HG03469 (cell line): ENCODE results near the gene NCOA1.

Source experiments
- ATAC-seq: cut with Tn5 transposase; IDR thresholded peaks from one replicate; pipeline ENCODE4 v1.9.1; 2021; ENCODE audit warnings: mild to moderate bottlenecking, moderate library complexity, moderate number of reproducible peaks; ENCODE audit not compliant: unreplicated experiment

The NCOA1 gene

DNA sequence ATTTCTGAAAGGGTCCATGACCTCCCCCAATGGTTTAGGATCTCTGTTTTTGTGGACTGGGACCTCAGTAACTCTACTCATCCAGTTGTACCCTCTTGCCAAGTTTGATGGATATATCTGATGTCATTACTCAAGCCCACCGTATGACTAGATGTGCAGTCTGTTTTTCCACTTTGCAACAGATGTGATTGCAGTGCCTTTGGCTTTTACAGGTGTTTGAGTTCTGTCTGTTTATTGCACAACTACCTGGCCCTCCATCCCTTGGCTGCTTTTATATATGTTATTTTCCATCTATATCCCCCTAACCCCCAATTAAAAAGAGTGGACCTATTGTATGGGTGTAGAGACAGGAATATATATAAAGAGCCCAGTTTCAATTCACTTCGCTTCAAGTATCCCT is 10.8 kb downstream of the NCOA1 start:
- no peak for ATAC-seq

DNA sequence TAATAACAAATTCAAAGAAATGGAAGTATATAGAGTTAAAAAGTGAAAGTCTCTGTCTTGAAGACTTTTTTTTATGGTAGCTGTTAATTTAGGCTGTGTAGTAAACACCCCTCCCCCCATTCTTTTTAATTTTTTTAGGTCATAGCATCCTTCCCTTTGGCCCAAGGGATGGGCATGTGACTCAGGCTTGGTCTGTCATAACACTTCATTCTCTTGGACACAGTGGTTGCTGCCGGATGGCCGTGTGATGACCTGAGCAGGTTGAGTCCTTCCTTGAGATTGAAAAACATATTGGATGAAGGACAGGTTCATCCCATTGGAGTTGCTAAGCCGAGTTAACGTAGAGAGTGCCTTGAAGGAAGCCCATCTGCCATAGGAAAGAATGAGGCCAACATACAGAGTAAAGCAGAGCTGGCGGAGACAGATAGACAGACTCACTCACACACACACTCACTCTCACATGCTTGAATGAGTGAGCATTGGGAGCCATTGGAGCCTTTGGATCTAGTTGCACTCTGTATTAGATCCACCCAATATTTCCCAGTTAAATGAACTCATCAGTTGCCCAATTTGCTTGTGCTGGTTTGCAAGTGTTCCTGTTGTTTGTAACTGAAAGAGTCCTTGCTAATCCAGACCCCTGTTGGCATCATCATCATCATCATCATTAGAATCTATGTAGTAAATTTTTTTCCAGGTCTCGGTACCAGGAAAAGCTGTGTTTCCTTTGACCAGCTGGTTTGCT is 14.7 kb downstream of the NCOA1 start:
- no peak for ATAC-seq

DNA sequence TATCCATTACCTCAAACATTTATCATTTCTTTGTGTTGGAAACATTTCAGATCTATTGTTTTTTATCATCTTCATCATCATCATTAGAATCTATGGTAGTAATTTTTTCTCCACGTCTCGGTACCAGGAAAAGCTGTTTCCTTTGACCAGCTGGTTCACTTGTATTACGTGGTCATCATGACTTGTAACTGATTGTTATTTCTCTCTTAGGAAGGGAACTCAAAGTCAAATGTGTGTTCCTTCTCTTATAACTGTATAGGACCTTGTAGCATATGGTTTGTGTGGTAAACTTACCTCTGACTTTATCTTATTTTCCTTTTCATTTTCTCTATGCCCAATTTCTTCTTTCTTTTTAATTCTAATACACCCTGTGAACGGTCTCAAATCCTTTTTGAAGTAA is 16.5 kb downstream of the NCOA1 start:
- no peak for ATAC-seq

DNA sequence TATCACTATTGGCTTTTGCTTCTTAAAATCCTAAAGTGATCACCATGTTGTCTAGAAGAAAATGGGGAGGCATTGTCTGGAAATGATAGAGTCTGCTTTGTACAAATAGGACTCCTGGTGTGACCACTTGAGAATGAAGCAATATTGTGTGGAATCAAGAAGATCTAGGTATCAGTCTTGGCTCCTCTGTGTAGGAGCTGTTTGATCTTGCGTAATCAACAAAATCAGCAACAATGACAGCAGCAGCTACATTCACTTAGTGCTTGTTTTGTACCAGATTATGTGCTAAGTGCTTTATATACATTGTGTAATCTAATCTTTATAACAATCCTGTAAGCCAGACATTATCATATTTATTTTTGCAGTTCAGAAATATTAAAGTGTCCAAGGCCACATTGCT is 17.8 kb downstream of the NCOA1 start:
- no peak for ATAC-seq

DNA sequence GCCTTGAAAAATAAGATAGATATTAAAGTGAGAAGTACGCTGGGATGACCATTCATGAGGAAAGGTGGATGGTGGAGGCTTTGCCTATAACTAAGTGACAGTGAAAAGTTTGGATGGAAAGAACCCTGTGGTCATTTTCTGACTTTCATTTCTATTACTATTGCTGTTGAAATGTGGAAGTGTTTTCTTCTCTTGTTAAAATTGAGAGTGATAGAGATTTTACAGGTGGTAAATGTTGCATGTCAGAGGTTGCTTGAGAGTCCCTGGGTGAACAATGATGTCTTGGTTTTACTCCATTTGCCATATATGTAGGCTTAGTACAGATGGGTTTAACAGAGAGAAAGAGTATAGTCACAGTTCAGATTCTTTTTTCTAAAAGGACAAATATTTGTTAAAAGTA is 18.4 kb downstream of the NCOA1 start:
- peak; percentile 66 for ATAC-seq

DNA sequence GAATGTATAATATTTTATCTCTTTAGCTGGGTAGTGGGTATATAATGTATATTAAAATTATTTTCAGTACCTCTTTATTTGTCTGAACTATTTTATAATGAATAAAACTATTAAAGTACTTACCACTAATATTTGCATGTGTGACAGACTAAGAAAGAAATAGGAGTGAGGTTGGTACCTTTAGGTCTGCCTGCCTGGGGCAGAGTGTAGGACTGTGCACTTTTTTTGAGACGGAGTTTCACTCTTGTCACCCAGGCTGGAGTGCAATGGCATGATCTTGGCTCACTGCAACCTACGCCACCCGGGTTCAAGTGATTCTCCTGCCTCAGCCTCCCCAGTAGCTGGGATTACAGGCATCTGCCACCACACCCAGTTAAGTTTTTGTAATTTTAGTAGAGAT is 18.8 kb downstream of the NCOA1 start:
- no peak for ATAC-seq

DNA sequence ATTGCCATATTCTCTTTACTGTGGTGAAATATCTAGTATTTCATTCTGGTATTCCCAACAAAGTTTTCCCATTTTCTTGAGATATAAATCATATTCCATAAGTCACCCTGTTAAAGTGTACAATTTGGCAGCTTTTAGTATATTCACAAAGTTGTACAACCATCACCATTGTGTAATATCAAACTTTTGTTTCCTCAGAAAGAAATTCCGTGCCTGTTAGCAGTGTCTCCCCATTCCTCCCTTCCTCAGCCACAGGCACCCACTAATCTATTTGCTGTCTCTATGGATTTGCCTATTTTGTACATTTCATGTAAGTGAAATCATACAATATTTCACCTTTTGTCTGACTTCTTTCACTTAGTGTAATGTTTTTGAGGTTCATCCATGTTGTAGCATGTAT is 19.7 kb downstream of the NCOA1 start:
- ATAC-seq: no peak

DNA sequence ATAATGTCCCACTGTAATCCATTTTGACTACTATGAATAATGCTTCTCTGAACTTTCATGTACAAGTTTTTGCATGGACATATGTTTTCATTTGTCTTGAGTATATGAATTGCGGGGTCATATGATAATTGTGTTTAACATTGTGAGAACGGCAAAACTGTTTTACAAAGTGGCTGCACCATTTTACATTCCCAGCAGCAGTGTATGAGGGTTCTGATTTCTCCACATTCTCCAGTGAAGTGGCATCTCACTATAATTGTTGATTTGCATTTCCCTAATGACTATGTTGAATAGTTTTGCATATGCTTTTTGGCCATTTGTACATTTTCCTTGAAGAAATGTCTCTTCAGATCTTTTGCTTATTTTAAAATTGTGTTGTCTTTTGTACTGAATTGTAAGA is 20.1 kb downstream of the NCOA1 start:
- no peak for ATAC-seq

DNA sequence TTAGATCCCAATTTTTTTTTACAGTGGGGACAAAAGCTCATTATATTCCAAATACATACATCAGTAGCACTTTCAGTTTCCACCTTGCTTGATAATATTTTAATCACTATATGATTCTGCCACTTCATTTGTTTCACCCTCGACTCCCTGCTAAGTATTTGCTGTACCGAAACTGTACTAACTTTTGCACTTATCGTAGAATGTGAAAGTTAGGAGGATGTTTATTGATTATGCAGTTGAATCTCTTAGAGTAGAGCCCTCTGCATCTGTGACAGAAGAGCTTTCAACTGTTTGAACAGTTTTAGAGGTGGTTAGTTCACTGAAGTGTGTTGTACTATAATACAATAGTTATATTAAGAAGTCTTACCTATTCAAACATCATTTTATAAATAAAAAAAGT is 20.8 kb downstream of the NCOA1 start:
- ATAC-seq: no peak

DNA sequence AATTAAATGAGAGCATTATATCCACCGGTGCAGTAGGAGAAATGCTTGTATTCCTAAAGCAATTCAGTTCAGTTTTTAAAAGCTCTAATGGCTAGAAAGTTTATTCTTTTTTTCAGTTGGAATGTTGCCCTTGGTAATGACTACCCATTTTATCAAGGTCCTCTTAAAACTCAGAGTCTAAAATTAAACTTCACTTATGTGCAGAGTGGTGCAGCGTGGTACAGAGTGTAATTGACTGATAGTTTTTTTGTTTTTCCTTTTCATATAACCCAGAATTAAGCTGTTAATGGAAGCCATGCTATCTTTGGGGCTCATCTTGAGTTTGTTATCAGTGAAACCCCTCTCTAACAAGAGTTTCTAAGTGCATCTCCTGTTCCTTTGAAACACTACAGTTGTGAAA is 21.4 kb downstream of the NCOA1 start:
- no peak for ATAC-seq

DNA sequence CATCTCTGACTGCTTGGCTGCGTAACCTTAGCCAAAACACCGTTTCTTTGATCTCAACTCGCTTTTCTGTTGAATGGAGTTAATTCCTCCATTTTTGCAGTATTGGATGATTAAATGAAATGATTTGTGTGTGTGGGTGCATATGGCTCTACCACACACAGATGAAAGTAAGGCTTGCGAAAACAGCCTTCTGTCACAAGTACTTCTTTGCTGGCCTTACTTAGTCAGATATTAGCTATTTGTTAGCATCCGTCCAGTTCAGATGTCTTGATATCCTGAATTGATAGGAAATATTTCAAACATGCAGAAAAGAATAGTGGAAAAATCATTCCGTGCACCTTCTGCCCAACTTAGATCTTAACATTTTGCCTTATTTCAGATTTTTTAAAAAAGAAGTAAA is 21.8 kb downstream of the NCOA1 start:
- no peak for ATAC-seq

DNA sequence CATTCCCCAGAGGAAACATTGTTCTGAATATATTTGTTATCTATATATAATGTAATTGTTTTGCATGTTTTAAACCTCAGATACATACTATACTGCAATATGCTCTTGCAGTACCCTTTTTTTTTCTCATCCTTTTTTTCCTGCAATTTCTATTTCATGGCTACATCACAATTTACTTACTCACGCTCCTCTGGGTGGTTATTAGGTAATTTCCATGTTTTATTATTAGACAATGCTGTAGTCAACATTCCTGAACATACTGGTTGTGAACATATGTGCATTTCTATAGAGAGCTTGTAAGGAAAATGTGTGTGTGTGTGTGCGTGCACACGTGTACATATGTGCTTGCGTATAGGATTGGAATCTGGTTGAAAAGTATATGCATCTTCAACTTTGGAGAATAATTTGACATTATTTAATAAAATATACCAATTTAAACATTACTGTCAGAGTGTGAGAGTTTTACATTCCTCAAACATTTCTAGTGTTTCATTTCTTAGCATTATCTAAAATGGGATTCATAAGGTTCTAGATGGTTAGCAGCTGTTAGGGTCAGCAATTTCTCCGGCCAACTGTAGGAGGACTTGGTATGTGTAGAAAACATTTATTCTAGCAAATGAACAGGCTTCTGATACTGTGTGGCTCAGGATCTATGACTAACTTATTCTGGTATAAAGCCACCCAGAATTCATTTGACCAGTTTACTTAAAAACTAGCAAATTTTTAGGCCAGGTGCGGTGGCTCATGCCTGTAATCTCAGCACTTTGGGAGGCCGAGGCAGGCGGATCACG is 22.4 kb downstream of the NCOA1 start:
- no peak for ATAC-seq

DNA sequence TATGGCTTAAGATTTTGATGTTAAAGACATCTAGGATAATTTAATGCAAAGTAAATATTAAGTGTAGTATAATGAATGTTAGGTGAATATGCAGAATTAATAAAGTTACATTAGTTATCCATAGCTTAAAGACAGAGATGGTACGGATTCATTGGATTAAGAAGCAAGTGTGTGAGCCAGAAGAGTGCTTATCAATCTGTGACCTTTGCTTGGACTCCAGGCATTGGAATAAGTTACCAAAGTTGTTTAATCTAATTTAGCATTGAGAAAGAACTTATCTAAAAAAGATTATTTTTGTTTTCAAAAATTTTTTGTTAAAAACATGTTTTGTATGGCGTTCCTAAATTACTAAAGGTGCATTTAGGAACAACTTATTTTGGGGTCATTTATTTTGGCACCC is 23.8 kb downstream of the NCOA1 start:
- ATAC-seq: no peak

DNA sequence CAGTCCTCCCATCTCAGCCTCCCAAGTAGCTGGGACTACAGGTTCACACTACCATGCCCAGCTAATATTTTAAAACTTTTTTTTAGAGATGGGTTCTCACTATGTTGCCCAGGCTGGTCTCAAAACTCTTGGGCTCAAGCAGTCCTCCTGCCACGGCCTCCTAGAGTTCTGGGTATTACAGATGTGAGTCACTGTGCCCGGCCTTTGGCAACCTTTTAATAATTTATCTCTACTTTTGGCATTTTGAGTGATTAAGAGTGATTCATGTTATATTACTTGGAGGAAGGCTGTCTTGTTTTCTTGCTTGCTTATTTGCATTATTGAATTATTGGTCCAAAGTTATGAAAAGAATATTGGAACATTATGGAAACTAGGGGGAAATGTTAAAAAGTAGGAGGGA is 24.3 kb downstream of the NCOA1 start:
- ATAC-seq: no peak

DNA sequence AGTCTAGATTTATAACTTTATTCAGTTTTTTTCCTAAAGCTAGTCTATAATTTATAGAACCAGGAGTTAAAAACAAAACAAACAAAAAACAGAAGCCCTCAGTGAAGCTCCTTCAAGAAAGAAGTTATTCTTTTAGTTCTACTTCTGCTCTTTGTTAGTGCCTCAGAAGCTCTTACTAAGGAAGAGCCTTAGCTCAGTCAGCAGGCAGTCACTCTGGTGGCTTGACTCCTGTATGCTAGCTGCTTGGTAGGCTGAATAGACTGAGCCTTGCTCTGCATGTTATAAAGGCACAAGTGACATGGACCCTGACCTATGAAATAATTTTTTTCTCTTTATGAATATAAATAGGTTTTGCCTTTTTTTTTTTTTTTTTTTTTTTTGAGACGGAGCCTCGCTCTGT is 24.8 kb downstream of the NCOA1 start:
- no peak for ATAC-seq

DNA sequence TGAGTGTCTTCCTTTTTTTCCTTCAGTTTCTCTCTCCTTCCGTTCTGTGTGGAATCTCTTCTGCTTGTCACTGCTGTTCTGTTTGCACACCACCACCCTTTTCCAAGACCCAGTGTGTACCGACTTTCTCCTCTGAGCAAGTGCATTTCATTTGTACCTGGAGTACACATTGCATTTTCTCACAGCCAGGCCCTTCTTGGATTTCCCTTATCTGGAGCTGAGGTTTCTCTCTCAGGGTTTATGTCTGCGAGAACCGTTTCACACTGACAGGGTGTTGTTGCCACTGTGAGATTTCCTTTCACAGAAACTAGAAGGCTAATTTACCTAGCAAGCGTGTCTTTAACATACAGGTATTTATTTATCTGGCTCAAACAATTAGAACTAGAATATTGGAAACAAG is 26.2 kb downstream of the NCOA1 start:
- ATAC-seq: no peak

DNA sequence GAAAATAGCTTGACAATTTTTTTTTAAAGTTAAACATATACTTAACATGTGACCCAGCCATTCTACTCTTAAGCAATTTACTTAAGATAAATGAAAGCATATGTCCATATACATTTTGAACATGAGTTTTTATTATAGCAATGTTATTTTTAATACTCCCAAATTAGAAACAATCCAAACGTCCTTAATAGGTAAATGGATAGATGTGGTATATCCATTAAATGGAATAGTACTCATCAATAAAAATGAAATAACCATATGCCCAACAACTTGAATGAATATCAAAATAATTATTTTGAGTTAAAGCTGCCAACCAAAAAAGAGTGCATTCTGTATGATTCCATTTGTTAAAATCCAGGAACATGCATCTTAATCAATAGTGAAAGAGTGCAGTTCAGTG is 29.1 kb downstream of the NCOA1 start:
- ATAC-seq: no peak

DNA sequence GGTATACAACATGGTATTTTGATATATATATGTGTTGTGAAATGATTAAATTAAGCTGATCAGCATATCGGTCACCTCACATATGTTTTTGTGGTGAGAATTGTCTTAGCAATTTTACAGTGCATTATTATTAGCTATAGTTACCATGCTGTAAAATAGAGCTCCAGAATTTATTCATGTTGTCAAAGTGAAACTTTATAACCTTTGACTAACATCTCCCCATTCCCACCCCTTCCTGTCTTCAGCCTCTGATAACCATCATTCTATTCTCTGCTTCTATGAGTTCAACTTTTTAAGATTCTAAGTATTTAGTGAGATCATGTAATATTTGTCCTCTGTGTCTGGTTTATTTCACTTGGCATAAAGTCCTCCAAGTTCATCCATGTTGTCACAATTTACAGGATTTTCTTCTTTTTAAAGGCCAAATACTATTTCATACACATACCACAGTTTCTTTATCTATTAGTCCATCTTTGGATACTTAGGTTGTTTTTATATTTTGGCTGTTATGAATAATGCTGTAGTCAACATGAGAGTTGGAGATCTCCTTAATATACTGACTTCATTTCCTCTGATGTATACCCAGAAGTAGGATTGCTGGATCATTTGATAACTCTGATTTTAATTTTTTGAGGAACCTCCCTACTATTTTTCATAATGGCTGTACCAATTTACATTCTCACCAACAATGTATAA is 30.3 kb downstream of the NCOA1 start:
- ATAC-seq: no peak

DNA sequence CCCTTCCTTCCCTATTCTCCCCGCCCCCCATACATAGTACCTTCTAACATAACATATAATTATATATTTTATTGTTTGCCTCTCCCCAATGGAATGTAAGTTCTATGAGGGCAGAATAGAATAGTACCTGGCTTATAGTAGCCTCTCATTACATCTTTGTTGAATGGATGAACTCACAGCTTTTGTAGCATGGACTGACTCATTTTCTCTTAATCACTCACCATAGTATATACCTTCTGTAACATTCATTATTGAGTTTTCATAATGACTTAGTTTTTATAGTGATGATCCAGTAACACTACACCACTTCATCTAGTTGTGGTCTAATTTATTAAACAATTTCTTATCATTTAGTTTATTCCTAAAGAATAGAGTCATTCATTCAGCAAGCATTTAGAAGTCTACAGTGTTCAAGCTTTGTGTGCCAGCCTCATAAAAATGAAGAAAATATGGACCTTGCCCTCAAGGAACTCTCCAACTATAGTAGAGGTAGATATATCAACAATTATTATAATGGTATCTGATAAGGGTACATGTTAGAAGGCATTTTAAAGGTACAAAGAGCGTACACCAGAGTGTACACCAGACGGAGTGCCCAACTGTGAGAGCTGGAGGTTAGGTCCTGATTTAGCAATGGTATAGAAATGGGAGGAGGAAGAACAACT is 31.1 kb downstream of the NCOA1 start:
- no peak for ATAC-seq

DNA sequence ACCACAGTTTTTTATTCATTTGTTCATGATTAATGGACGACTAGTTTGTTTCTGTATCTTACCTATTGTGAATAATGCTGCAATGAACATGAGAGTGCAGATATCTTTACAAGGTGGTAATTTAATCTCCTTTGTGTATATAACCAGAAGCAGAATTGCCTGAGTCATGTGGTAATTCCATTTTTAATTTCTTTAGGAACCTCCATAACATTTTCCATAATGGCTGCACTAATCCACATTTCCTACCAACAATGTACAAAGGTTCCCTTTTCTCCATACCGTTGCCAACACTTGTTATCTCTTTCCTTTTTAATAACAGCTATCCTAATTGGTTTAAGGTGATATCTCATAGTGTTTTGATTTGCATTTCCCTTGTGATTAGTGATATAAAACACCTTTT is 36.5 kb downstream of the NCOA1 start:
- ATAC-seq: no peak

DNA sequence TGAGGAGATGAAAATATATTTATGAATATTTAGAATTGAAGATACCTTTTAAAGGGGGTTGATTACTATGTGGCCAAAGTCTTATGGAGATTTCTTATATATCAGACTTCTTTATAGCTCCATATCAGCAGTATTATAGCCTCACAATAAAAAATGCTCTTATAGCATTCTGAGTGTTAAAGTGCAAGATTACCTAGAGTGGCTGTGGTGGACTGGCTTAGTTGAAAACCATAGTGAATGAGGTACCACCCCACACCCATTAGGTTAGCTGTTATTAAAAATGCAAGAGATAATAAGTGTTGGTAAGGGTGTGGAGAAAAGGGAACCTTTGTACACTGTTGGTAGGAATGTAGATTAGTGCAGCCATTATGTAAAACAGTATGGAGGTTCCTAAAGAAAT is 39.7 kb downstream of the NCOA1 start:
- ATAC-seq: no peak
